ENCODE results near the gene SNX6. TPM values are rescaled to one million over a fixed set of nuclear protein-coding genes. Genes with fewer than 3 reads are reported as not detected.
"Not testable (repeated sequence)": the region's sequence is repeated elsewhere in the genome, so short reads cannot be mapped to it uniquely, and the experiment has no call there.

The SNX6 gene
- total RNA-seq, 1 experiment from 2014 or later, result 188 TPM

DNA sequence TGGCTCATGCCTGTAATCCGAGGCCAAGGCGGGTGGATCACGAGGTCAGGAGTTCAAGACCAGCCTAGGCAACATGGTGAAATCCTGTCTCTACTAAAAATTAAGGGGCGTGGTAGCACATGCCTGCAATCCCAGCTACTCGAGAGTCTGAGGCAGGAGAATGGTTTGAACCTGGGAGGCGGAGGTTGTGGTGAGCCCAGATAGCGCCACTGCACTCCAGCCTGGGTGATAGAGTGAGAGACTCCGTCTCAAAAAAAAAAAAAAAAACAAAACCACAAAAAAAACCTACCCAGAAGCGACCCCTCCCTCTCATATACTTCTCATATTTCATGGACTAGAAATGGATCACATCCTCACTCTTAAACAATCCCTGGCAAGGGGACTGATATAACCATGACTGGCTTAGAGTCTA, 4.4 kb upstream of the SNX6 start:
- DNase-seq (ENCODE audit: low read depth), result not testable (repeated sequence)

DNA sequence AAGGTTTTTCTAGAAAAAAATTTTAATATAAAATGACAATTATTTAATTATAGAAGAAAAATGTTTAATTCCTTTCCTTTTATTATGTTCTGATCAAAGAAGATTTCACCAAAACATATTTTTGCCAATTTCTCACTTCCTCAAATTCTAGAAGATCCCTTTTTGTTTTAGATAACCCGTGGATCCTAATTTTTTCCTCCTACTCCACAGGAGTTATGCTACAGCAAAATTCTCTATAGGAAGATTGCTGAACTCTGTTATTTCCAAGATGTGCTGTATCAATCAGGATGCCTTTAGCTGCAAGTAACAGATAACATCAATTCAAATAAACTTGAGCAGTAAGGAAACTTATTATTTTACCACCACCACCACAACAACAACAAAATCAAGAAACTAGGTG, 3.8 kb upstream of the SNX6 start:
- DNase-seq (ENCODE audit: low read depth), result no peak

DNA sequence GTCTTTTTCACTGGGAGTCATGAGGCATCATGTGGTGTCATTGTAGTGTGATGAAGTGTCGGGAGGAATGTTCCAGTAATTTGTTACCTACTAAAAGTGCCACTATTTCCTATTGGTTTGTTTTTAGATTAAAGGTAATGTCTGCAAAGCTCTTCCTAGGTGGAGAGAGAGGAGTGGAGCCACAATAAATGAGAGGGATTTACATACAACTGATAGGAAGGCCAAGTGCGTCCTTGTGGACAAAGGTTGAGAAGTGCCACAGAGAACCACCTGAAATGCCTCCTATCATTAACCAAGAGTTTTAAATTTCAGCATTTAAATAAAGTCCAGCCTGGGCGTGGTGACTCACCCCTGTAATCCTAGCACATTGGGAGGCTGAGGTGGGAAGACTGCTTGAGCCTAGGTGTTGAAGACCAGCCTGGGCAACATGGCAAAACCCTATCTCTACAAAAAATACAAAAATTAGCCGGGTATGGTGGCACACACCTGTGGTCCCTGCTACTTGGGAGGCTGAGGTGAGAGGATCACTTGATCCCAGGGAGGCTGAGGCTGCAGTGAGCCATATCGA, 2.5 kb upstream of the SNX6 start:
- DNase-seq (ENCODE audit: low read depth), result no peak

DNA sequence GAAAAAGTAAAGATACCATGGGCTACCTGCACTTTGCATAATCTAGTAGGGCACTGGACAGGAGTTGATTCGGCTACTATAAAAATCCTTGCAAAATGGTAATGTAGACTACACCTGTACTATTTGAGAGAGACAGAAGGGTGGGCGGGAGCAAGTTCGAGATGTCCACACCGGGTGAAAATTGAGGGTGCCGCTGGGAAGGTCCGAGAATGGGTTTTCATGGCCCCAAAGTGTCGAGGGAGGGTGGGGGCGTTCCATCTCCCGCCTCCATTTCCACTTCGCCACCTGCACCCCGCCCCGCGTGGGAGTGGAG, 648 bp downstream of the SNX6 start:
- DNase-seq (ENCODE audit: low read depth), result no peak

DNA sequence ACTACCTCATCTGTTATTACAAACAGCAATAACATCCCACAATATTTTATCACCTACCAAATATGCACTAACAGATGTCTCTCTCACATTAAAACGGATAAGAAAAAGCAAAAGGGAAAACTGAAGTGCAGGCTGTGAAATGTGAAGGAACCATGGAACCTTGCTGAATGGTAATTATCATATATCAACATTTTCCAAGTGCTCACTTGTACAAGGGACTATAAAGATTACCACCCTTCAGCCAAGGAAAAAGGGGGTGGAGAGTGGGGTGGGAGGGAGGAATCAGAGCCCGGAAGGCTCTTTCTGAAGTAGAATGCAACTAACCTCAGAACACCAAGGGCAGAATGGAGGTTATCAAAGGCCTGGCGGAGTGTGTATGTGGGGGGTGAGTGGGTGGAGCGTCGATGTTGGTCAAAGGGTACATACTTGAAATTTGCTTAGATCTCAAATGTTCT, 1.2 kb downstream of the SNX6 start:
- no peak for DNase-seq (ENCODE audit: low read depth)

DNA sequence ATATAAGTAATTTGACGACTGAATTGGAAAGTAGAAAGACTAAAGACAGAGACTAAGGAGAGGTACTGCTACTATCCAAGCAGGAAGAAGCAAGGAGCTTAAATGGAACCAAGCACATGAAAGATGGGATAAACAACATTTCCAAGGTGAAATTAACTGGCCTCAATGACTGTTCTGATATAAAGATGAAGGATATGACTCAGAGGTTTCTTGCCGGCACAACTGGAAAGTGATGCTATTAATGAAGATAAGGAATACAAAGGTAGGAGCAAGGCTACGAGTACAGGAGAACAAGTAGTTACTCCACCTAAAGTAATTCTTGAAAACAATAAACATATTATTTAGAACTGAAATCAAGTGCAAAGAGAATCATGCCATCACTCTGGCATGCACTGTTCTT, 6.4 kb downstream of the SNX6 start:
- peak; percentile 38 for DNase-seq (ENCODE audit: low read depth)

DNA sequence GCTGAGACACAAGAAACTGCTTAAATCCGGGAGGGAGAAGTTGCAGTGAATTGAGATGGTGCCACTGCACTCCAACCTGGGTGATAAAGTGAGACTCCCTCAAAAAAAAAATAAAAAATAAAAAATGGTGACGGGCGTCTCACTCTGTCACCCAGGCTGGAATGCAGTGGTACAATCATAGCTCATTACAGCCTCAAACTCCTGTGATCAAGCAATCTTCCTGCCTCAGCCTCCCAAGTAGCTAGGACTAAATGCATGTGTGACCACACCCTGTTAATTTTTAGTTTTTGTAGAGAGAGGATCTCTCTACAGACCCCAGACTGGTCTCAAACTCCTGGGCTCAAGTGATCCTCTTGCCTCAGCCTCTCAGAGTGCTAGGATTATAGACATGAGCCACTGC, 9.1 kb downstream of the SNX6 start:
- no peak for DNase-seq (ENCODE audit: low read depth)

DNA sequence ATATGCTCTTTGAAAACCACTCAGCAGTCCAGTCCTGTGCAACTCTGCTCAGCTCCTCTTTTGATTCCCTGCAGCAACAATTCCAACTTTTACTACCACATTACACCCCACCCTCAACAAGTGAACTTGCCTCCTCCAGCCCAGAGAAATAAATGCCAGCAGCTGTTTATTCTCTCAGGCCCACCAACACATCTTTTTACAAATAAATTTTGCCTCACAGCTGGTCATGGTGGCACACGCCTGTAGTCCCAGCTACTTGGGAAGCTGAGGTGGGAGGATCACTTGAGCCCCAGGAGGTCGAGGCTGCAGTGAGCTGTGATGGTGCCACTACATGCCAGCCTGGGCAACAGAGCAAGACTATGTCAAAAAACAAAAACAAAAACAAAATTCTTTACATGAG, 9.8 kb downstream of the SNX6 start:
- no peak for DNase-seq (ENCODE audit: low read depth)

DNA sequence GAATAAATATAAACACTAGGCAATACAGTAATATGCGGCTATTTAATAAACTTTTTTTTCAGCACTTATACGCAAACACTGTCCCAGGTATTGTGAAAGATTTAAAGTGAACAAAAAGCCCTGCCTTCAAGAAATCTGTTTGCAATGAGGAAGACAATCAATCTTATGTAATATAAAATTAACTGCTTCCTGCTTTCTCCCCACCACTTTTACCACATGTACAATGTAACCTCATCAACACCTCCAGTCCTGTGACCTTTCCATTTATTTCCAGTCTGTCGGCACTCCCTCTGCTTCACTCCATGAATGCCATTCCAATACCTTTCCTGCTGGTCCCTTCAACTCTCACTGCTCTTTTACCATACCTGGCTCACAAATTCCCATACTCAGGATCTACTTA, 10.5 kb downstream of the SNX6 start:
- no peak for DNase-seq (ENCODE audit: low read depth)

DNA sequence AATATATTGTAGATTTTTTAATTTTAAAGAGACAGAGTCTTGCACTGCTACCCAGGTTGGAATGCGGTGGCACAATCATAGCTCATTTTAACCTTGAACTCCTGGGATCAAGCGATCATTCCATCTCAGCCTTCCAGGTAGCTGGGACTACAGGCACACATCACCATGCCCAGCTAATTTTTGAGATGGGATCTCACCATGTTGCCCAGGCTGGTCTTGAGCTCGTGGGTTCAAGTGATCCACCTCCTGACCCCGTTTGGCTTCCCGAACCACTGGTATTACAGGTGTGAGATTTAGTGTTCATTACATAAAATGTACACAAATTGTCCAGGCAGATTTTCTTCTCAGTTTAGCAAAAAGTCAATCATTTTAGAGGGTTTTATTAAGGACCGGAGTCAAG, 13.6 kb downstream of the SNX6 start:
- no peak for DNase-seq (ENCODE audit: low read depth)

DNA sequence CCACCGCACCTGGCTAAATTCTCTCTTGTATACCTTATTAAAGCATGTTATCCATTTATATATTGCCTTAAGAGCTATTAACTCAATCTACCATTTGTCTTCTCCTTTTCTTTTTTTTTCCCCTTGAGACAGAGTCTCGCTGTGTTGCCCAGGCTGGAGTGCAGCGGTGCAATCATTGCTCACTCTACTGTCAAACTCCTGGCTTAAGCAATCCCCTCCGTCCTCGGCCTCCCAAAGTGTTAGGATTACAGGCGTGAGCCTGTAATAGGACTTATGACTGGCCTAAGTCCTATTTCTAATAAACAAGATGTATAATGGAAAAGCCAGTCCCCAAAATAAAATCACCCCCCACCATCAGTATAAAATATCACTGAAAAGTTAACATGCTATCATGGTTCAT, 14.4 kb downstream of the SNX6 start:
- DNase-seq (ENCODE audit: low read depth), result no peak

DNA sequence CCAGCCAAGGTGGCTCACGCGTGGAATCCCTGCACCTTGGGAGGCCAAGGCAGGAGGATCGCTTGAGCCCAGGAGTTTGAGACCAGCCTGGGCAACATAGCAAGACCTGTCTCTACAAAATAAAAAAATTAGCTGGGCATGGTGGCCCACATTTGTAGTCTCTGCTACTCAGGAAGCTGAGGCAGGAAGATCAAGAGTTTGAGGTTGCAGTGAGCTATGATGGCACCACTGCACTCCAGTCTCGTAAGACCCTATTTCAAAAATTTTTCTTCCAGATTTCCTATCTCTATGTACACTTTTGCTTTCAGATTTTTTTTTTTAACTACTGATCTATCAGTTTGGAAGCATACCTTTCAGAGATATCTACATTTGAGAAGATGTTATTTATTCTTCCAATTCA, 15.3 kb downstream of the SNX6 start:
- DNase-seq (ENCODE audit: low read depth), result no peak

DNA sequence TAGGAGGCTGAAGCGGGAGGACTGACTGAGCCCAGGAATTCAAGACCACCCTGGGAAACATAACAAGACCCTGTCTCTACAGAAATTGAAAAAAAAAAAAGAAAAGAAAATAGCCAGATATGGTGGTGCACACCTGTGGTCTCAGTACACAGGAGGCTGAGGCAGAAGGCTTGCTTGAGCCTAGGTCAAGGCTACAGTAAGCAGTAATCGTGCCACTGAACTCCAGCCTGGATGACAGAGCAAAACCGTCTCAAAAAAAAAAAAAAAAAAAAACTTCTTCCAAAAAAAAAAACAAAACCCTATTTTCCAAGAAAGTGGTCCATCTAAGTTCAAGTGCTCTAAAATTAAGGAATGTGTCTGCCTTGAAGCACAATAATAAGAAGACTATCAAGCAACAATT, 19.8 kb downstream of the SNX6 start:
- DNase-seq (ENCODE audit: low read depth), result no peak

DNA sequence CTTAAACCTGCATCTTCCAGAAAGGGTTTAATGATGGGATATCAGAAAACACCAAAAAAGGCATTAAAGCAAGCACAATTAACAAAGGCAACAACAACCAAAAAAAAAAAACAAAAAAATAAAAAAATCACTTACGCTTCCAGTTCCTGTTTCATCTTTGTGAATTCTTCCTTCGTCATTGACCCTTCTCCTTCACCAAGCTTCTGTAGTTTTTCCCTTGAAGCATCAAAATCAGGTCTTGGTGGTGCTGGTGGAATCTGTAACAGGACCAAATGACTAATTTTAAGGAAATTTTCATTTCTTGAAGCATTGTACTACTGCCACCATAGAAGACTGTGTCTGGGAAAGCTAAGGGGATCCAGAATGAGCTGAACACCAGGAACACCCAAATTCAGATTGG, 24.5 kb downstream of the SNX6 start:
- no peak for DNase-seq (ENCODE audit: low read depth)

DNA sequence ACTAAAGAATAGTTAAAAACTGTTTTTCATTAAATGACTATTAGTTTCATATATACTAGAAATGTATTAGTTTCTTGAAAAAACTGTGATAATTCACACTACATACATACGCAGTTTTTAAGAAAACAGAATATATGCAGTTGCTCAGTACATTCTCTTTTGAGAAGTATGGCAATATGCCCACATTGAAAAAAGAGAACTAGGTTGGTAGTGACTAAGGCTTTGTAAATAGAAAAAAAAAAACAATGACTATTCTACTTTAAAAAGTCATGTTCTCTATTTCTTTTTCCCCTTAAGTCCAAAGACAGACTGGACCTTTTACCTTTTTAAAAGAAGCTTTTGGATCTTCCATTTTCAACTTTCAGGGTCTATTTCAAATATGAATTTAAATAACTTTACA, 25.0 kb downstream of the SNX6 start:
- DNase-seq (ENCODE audit: low read depth), result peak; percentile 15

DNA sequence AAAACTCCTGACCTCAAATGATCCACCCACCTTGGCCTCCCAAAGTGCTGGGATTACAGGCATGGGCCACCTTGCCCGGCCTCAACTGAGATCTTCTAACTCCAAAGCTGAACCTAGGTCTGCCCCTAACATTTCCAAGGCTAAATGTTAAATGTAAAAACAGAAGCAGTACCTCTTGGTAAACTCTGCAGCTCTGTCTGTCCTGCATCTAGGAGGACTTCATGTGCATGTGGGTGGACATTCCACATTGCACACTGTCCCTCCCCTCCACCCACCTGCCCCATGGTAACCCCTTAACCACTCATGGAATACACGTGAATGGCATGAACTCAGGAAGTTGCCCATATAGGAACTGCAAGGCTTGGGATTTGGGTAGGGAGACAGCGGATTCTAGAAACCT, 33.1 kb downstream of the SNX6 start:
- no peak for DNase-seq (ENCODE audit: low read depth)

DNA sequence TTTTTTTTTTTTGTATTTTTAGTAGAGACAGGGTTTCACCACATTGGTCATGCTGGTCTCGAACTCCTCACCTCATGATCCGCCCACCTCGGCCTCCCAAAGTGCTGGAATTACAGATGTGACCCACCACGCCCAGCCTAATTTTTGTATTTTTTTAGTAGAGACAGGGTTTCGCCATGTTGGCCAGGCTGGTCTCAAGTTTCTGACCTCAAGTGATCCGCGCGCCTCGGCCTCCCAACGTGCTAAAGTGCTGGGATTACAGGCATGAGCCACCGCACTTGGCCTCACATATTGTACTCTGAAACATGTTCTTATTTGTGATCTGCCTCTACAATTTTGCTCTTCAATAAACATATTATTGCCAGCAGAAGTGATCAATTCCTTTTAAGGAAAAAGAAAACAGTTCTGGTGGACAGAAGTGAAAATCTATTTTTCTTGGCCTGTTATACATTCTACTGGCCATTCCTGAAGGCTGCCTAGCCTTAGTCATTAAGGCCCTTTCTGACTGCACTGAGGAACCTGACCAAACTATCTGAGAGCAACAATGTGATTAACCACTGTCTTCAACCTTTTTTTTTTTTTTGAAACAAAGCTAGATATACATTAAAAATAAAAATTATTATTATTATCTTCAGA, 36.1 kb downstream of the SNX6 start:
- DNase-seq (ENCODE audit: low read depth), result peak; percentile 6

DNA sequence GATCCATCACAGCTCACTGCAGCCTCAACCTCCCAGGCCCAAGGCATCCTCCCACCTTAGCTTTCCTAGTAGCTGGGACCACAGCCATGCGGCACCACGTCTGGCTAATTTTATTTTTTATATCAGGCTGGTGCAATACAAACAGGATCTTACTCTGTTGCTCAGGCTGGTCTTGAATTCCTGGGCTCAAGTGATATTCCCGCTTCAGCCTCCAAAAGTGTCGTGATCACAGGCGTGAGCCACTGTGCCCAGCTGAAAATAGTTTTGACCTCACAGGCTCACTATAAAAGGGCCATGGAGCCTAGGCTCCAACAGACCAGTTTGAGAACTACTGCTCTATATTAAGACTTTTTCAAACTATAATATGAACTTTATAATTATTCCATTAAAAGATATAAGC, 37.3 kb downstream of the SNX6 start:
- no peak for DNase-seq (ENCODE audit: low read depth)

DNA sequence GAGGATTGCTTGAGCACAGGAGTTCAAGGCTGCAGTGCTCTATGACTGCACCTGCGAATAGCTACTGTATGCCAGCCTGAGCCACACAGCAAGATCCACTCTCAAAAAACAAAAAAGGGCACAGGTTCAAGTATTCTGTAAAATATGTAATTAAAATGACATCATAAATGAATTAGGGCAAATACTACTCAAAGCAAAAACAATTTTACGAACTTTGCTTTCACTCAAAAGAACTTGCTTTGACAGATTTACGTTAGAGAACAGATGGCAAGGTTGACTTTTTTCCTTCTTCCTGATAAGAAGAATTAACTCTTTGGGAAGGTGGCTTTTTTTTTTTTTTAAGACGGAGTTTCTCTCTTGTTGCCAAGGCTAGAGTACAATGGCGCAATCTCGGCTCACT, 46.4 kb downstream of the SNX6 start:
- no peak for DNase-seq (ENCODE audit: low read depth)

DNA sequence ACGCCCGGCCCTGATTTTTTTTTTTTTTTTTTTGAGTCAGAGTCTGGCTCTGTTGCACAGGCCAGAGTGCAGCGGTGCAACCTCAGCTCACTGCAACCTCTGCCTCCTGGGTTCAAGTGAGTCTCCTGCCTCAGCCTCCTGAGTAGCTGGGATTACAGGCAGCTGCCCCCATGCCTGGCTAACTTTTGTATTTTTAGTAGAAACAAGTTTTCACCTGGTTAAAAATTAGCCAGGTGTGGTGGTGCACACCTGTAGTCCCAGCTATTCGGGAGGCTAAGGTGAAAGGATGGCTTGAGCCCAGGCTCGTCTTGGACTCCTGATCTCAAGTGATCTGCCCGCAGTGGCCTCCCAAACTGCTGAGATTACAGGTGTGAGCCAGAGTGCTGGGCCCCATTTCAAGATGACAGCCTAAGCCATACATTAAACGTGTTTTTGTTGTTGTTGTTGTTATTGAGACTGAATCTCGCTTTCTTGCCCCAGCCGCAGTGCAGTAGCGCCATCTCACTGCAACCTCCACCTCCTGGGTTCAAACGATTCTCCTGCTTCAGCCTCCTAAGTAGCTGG, 47.7 kb downstream of the SNX6 start:
- no peak for DNase-seq (ENCODE audit: low read depth)

DNA sequence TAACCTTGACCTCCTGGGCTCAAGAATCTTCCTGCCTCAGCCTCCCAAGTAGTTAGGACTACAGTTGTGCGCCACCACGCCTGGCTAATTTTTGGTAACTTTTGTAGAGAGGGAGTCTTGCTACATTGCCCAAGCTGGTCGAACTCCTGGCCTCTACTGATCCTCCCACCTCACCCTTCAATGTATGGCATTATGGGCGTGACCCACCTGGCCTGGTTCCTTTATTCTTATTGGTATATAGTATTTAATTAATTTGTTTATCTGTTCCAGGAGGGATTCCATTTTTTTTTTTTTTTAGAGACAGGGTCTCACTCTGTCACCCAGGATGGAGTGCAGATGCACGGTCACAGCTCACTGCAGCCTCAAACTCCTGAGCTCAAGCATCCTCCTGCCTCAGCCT, 49.6 kb downstream of the SNX6 start:
- DNase-seq (ENCODE audit: low read depth), result no peak

DNA sequence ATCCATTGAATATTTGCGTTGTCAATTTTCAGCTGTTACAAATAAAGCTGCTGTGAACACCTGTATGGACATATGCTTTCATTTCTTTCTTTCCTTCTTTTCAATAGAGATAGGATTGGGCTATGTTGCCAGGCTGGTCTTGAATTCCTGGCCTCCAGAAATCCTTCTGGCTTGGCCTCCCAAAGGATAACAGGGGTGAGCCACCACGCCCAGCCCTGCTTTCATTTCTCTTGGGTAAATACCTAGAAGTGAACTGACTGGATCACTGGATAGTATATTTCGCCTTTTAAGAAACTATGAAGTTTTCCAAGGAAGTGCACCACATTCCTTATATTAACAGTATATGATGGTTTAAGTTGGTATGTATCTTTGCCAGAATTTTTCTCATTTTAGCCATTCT, 58.2 kb downstream of the SNX6 start:
- no peak for DNase-seq (ENCODE audit: low read depth)

DNA sequence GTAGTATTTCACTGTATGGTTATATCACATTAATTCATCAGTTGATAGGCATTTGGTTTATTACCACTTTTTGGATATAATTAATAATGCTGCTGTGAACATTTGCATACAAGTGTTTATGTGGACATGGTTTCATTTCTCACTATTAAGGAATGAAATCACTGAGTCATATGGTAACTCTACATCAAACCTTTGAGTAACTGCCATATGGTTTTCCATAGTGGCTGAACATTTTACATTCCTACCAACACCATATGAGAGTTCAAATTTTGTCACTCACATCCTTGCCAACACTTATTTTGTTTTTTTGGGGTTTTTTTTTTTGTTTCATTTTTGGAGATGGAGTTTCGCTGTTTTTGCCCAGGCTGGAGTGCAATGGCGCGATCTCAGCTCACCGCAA, 60.2 kb downstream of the SNX6 start:
- no peak for DNase-seq (ENCODE audit: low read depth)

DNA sequence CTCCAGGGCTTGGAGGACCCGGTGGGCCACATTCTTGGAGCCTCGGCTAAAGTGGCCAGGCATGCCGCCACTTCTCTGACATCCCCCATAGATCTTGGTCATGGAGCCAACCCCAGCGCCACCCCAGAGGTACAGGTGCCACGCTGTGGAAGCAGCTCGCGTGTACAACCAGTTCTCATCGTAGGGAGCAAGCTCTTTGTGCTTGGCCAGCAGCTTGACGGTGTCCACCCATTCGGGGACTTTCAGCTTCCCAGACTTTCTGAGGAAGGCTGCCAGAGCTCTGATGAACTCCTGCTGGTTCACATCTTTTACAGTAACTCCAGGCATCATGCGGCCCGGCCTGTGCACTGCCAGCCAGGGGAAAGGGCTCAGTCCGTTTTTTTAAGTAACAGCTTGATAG, 61.1 kb downstream of the SNX6 start:
- no peak for DNase-seq (ENCODE audit: low read depth)
